Ovary (tissue), 9 donors: ENCODE data around the gene TMEM207. TPM values are rescaled to one million over a fixed set of nuclear protein-coding genes. Genes with fewer than 3 reads are reported as not detected.

ENCODE experiments used
- DNase-seq, 5 donors: peaks; one replicate each; pipeline ENCODE4 v3.0.0-alpha.2; 2019 to 2020
- H3K27ac ChIP-seq, 2 donors: fragments of 200-600 bp; one replicate each; pipeline versions ENCODE4 v1.5.1 to v1.8.0; 2019 to 2022
- H3K27me3 ChIP-seq: fragments of 200-600 bp; one replicate; pipeline ENCODE4 v1.8.0; 2022
- H3K36me3 ChIP-seq: fragments of 200-600 bp; sonication (generic); one replicate; pipeline ENCODE4 v1.5.1; 2019
- H3K4me1 ChIP-seq: one replicate; pipeline ENCODE4 v1.8.1; 2013; ENCODE audit warnings: mild to moderate bottlenecking, moderate library complexity; ENCODE audit not compliant: insufficient read depth
- H3K4me3 ChIP-seq: fragments of 200-600 bp; sonication (generic); one replicate; pipeline ENCODE4 v1.5.1; 2017
- H3K9me3 ChIP-seq, 2 donors: fragments of 200-600 bp in 1 of 2; sonication (generic) in 1 of 2; one replicate each; pipeline versions ENCODE4 v1.5.1 to v1.8.1; 2013 to 2019; ENCODE audit warnings: mild to moderate bottlenecking in 1 of 2, moderate library complexity in 1 of 2
- EP300 ChIP-seq: sonication (generic); formaldehyde crosslinking; IDR thresholded peaks from one replicate; pipeline ENCODE4 v1.6.1; 2017; ENCODE audit warnings: antibody characterized with exemption
- POLR2A ChIP-seq: fragments of 450-650 bp; IDR thresholded peaks from one replicate; pipeline ENCODE4 v1.6.1; 2017; ENCODE audit warnings: antibody characterized with exemption, mild to moderate bottlenecking, moderate library complexity
- WGBS, 3 donors: extraction: QIAGEN DNeasy Blood & Tissue Kit in 1 of 3; methylation state at CpG; one replicate each; pipeline versions ENCODE4 v1.1.5 to v1.1.7; 2013 to 2017; 5-methylcytosine and 5-hydroxymethylcytosine counted together
- intact Hi-C, 4 donors: fragments of 100-400 bp; cut with DNase I; formaldehyde crosslinking; loops; one replicate each; pipeline versions ENCODE4 v1.11.0 to v1.15.1; 2022 to 2023
- polyA plus RNA-seq, 2 donors: library from polyadenylated mRNA; stranded (reverse); fragments of 200-250 nt in 1 of 2; fragments of 350-450 nt in 1 of 2; fragmentation: Illumina TruSeq in 1 of 2; extraction: RNeasy Lipid Tissue Mini Kit (QIAGEN cat#74804) in 1 of 2; gene quantifications; one replicate each; pipeline ENCODE4 v1.2.3, GENCODE V29; 2013 to 2014
- total RNA-seq, 7 donors: library from RNA; depleted of rRNA in 2 of 7; stranded (reverse); fragments of >200 nt in 2 of 7; fragmentation: NEBNext Ultra II Directional in 3 of 7; extraction: Animal tissue kit (Norgen Biotek cat#: 25700) in 3 of 7; gene quantifications; one replicate each; pipeline versions ENCODE4 v1.1.0 to v1.2.4, GENCODE V29; 2016 to 2023
- TF ChIP-seq, protein P1 (sequence below), 3 donors: fragments of 450-650 bp in 2 of 3; fragments of 200-600 bp in 1 of 3; IDR thresholded peaks; one replicate each; pipeline versions ENCODE4 v1.5.1 to v1.8.0; 2016 to 2022; ENCODE audit warnings: antibody characterized with exemption in 3 of 3, mild to moderate bottlenecking in 1 of 3
- donor health status: DM: no; HTN: no; CAD: no; lungs with moderate emphysema.
- donor health status: DM: no; HTN: no; CAD: no.
- donor health status: Bipolar disorder and iron deficiency.
- donor health status: DM: yes; HTN: yes; CAD: no.
- donor health status: DM: no; HTN: no; CAD: no.
- donor health status: DM: yes; HTN: yes; CAD: no.

The TMEM207 gene
- total and polyA plus RNA-seq, 9 donors = not detected

DNA sequence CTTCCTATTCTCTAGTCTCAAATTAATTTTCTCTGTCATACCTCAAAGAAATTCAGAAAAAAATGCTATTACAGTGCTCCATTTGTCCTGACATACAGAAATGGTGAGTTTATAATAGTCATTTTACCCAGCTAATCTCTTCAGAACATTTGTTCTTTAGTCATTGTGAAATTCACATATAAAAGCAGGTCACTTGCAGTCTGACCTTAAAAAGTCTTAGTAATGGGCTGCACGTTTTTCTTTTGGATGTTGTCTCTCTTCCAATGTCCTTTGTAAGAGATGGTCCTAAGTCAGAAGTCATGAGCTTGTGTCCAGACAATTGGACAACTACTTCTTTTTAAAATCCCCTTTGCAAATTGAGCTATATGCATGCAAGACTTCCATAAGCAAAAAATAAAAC is 47.2 kb upstream of the TMEM207 start:
- Histone ChIP-seq H3K9me3 (no peaks in the 10 kb centered on the region), H3K36me3 (no peaks in the 10 kb centered on the region), H3K4me1 (no peaks in the 10 kb centered on the region), H3K27me3 (no peaks in the 10 kb centered on the region), H3K4me3 (no peak overlapping the region), H3K27ac (no peak overlapping the region)
- 7 to 9% (median 9%) methylated on average over 1 of the region's 1 CpG for WGBS, 3 donors
- TF ChIP-seq, protein P1, sequence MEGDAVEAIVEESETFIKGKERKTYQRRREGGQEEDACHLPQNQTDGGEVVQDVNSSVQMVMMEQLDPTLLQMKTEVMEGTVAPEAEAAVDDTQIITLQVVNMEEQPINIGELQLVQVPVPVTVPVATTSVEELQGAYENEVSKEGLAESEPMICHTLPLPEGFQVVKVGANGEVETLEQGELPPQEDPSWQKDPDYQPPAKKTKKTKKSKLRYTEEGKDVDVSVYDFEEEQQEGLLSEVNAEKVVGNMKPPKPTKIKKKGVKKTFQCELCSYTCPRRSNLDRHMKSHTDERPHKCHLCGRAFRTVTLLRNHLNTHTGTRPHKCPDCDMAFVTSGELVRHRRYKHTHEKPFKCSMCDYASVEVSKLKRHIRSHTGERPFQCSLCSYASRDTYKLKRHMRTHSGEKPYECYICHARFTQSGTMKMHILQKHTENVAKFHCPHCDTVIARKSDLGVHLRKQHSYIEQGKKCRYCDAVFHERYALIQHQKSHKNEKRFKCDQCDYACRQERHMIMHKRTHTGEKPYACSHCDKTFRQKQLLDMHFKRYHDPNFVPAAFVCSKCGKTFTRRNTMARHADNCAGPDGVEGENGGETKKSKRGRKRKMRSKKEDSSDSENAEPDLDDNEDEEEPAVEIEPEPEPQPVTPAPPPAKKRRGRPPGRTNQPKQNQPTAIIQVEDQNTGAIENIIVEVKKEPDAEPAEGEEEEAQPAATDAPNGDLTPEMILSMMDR (IDR thresholded peaks at IDR 0.05) = no peak
- TF ChIP-seq POLR2A = no peak
- TF ChIP-seq EP300 = no peak
- intact Hi-C loops = no loop called here
- no peak for DNase-seq

DNA sequence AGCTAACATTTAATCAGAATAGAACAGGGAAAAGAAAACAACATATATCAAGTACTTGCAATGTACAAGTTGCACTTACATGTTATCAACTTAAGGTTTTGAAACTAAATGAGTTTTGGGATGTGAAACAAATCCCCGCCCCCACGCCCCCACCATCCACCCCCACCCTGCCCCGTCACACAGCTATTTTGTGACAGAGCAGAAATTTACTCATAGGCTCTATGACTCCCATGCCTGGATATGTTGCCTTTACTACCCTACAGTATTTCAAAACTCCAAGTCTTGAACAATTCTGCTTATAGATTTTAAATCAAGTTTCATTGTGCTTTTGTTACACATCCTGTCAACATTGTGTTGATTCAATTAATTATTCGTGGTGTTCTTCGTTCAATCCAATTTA is 46.1 kb upstream of the TMEM207 start:
- intact Hi-C loops = no loop called here
- TF ChIP-seq POLR2A = no peak
- H3K4me3 ChIP-seq = no peak overlapping the region
- no peak for DNase-seq
- H3K4me1 ChIP-seq = no peaks in the 10 kb centered on the region
- no peaks in the 10 kb centered on the region for H3K9me3 ChIP-seq
- H3K27ac ChIP-seq = no peak overlapping the region
- 58 to 70% (median 70%) methylated on average over 5 of the region's 5 CpGs for WGBS, 3 donors
- H3K36me3 ChIP-seq = no peaks in the 10 kb centered on the region
- no peaks in the 10 kb centered on the region for H3K27me3 ChIP-seq

DNA sequence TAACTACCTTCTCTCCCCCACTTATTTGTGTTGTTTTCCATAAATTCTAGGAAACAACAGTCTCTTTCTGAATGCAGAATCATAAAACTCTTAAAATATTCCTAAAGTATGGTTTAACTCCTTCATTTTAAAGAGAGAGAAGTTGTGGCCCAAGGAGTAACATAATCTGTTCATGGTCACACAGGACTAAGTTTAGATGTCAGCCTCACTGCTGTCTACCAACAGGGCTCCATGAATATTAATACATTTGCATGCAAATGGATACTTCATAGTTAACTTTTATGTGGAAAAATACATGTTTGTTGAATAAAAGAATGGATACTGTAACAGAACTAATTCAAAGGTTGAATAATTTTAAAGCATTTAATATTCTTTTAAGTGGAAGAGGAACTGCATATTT is 45.7 kb upstream of the TMEM207 start:
- H3K9me3 ChIP-seq = no peaks in the 10 kb centered on the region
- H3K27ac ChIP-seq = no peak overlapping the region
- H3K4me1 ChIP-seq = no peaks in the 10 kb centered on the region
- intact Hi-C loops = no loop called here
- H3K27me3 ChIP-seq = no peaks in the 10 kb centered on the region
- DNase-seq = no peak
- no peaks in the 10 kb centered on the region for H3K36me3 ChIP-seq
- no peak overlapping the region for H3K4me3 ChIP-seq
- TF ChIP-seq EP300 (no peak), POLR2A (no peak)
- TF ChIP-seq, protein P1 (IDR thresholded peaks at IDR 0.05) = no peak

DNA sequence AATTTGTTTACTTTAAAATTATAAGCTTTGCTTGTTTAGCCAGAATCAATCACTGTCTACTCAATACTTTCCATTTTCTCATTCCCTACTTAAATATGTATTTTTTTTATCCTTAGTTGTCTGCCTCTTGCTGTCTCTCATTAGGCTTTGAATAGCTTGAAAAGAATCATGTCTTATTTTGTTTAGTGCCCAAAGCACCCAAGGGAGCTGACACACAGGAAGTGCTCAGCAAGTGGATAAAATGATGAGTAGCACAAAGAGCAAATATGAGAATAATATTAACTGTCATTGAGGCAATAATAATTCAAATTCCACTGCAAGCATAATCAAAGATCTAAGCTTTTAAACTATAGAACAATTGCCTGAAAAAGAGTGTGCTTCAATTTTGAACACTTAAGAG is 45.2 kb upstream of the TMEM207 start:
- H3K9me3 ChIP-seq = no peaks in the 10 kb centered on the region
- H3K27me3 ChIP-seq = no peaks in the 10 kb centered on the region
- H3K36me3 ChIP-seq = no peaks in the 10 kb centered on the region
- intact Hi-C loops = no loop called here
- no peaks in the 10 kb centered on the region for H3K4me1 ChIP-seq
- H3K27ac ChIP-seq = no peak overlapping the region
- no peak for TF ChIP-seq EP300
- no peak for TF ChIP-seq POLR2A
- TF ChIP-seq, protein P1 (IDR thresholded peaks at IDR 0.05) = no peak
- no peak overlapping the region for H3K4me3 ChIP-seq
- DNase-seq = no peak

DNA sequence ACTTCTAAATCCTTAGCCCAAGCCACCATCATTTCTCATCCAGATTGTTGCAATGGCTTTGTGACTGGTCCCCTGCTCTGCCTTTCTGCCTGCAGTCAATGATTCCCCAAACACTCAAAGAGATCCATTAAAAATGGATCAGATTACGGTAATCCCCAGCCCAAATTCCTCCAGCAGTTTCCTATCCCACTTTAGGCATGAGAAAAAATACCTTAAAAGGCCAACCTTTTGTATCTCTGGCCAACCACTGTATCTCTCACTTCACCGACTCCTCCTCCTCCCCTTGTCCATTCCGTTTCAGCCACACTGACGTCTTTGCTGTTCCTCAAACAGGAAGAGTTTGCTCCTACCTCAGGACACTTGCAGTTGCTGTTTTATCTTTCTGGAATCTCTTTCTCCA is 43.3 kb upstream of the TMEM207 start:
- no peak overlapping the region for H3K4me3 ChIP-seq
- no peaks in the 10 kb centered on the region for H3K4me1 ChIP-seq
- no peaks in the 10 kb centered on the region for H3K9me3 ChIP-seq
- no peaks in the 10 kb centered on the region for H3K27me3 ChIP-seq
- DNase-seq = no peak
- intact Hi-C loops = no loop called here
- WGBS, 3 donors = 69 to 82% (median 80%) methylated on average over 4 of the region's 4 CpGs
- H3K36me3 ChIP-seq = no peaks in the 10 kb centered on the region
- H3K27ac ChIP-seq = no peak overlapping the region
- TF ChIP-seq EP300 (no peak), POLR2A (no peak)
- TF ChIP-seq, protein P1 (IDR thresholded peaks at IDR 0.05) = no peak
